ENCODE results near the gene CSF1.

CSF1 gene

DNA sequence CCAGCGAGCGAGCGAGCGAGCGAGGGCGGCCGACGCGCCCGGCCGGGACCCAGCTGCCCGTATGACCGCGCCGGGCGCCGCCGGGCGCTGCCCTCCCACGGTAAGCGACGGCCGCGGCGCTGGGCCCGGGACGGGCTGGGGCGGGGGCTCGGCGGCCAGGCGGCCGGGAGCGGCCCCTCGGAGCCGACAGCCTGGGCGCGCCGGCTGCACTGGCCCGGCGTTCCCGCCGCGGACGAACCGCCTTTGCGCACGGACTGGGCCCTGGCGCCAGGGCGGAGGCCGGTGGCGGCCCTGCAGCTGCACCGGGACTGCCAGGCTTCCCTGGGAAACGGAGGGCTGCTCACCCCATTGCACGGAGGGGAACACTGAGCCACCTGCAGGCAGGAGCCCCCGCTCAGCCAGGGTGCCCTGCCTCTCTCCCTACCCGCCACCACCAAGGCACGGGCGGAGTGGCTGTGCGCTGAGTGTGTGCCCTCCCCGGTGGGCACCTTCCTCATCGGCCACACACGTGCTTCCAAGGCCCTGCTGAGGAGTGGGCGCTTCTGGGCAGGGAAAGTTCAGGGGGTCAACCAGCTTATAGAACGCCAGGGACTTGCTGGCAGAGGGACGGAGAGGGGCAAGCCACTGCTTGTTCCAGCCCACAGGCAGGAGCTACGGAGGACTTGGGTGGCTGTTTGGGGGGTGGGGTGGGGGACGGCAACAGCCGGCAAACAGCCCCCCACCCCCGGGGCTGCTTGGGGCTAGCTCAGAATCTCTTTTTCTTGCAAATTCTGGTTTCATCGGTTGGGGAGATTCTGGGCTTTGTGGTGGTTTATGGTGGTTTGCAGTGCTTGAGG lies 532 bp downstream of the CSF1 start:
- Histone ChIP-seq H3K4me1 (ENCODE audit: insufficient read depth, insufficient read length) (peaks cover 12% of the 10 kb centered on the region), H3K9ac (ENCODE audit: insufficient read length, low read depth) (peak overlapping the region; percentile 83)
- DNase-seq (ENCODE audit: low read depth, low spot score): no peak

GRCh38 chr1:109912214-109912861 lies 1.7 kb downstream of the CSF1 start:
- no peak overlapping the region for H3K4me3 ChIP-seq (ENCODE audit: insufficient read length, low read depth)
- peaks cover 32% of the 10 kb centered on the region for H3K27me3 ChIP-seq (ENCODE audit: insufficient read depth, insufficient read length)
- no peak for TF ChIP-seq SUZ12 (IDR thresholded peaks at IDR 0.05; ENCODE audit: extremely low read depth, insufficient read depth, insufficient read length)
- TF ChIP-seq YY1 (IDR thresholded peaks at IDR 0.05; ENCODE audit: insufficient read depth, insufficient read length): no peak
- DNase-seq (ENCODE audit: low read depth, low spot score): no peak
- H3K9ac ChIP-seq (ENCODE audit: insufficient read length, low read depth): peak overlapping the region; percentile 83
- peaks cover 11% of the 10 kb centered on the region for H3K4me1 ChIP-seq (ENCODE audit: insufficient read depth, insufficient read length)
- H3K9me3 ChIP-seq (ENCODE audit: insufficient read depth, low read length): no peaks in the 10 kb centered on the region
- peaks cover 45% of the 10 kb centered on the region for H3K36me3 ChIP-seq (ENCODE audit: insufficient read depth, insufficient read length, low read length)

More for the DNA sequence above, 532 bp downstream of the CSF1 start:
- Histone ChIP-seq H3K9me3 (ENCODE audit: insufficient read depth, low read length) (no peaks in the 10 kb centered on the region), H3K36me3 (ENCODE audit: insufficient read depth, insufficient read length, low read length) (peaks cover 34% of the 10 kb centered on the region), H3K4me3 (ENCODE audit: insufficient read length, low read depth) (peak overlapping the region; percentile 78), H3K27me3 (ENCODE audit: insufficient read depth, insufficient read length) (peaks cover 42% of the 10 kb centered on the region)
- TF ChIP-seq YY1 (IDR thresholded peaks at IDR 0.05; ENCODE audit: insufficient read depth, insufficient read length) (no peak), ZNF274 (IDR thresholded peaks at IDR 0.05; ENCODE audit: low read depth, low read length) (no peak), SUZ12 (IDR thresholded peaks at IDR 0.05; ENCODE audit: extremely low read depth, insufficient read depth, insufficient read length) (no peak)

DNA sequence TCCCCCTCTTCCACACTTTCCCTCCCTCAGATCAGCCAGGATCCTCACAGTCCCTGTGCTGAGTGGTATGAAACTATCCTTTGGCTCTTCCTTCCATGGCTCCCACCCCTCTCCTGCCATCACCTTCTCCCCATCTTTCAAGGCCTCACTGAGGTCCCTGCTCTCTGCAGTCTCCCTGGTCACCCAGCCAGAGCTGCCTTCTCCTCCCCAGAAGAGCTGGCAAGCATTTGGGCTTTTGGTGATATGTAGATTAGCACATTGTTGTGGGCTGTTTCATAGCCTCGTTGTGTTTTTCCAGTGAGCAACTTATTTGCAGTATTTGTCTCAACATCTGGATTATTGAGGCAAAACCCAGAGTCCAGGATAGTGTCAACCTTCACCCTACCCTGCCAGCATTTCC lies 2.2 kb downstream of the CSF1 start:
- Histone ChIP-seq H3K4me3 (ENCODE audit: insufficient read length, low read depth) (no peak overlapping the region), H3K27me3 (ENCODE audit: insufficient read depth, insufficient read length) (peaks cover 27% of the 10 kb centered on the region), H3K4me1 (ENCODE audit: insufficient read depth, insufficient read length) (peaks cover 11% of the 10 kb centered on the region), H3K9me3 (ENCODE audit: insufficient read depth, low read length) (no peaks in the 10 kb centered on the region), H3K9ac (ENCODE audit: insufficient read length, low read depth) (no peak overlapping the region), H3K36me3 (ENCODE audit: insufficient read depth, insufficient read length, low read length) (peaks cover 50% of the 10 kb centered on the region)
- no peak for TF ChIP-seq ZNF274 (IDR thresholded peaks at IDR 0.05; ENCODE audit: low read depth, low read length)
- TF ChIP-seq SUZ12 (IDR thresholded peaks at IDR 0.05; ENCODE audit: extremely low read depth, insufficient read depth, insufficient read length): no peak
- no peak for TF ChIP-seq YY1 (IDR thresholded peaks at IDR 0.05; ENCODE audit: insufficient read depth, insufficient read length)
- DNase-seq (ENCODE audit: low read depth, low spot score): no peak

GRCh38 chr1:109913360-109913879 lies 2.8 kb downstream of the CSF1 start:
- no peak overlapping the region for H3K4me3 ChIP-seq (ENCODE audit: insufficient read length, low read depth)
- peaks cover 56% of the 10 kb centered on the region for H3K36me3 ChIP-seq (ENCODE audit: insufficient read depth, insufficient read length, low read length)
- TF ChIP-seq SUZ12 (IDR thresholded peaks at IDR 0.05; ENCODE audit: extremely low read depth, insufficient read depth, insufficient read length): no peak
- no peak for TF ChIP-seq YY1 (IDR thresholded peaks at IDR 0.05; ENCODE audit: insufficient read depth, insufficient read length)
- TF ChIP-seq ZNF274 (IDR thresholded peaks at IDR 0.05; ENCODE audit: low read depth, low read length): no peak
- H3K4me1 ChIP-seq (ENCODE audit: insufficient read depth, insufficient read length): peaks cover 11% of the 10 kb centered on the region
- peaks cover 21% of the 10 kb centered on the region for H3K27me3 ChIP-seq (ENCODE audit: insufficient read depth, insufficient read length)
- H3K9me3 ChIP-seq (ENCODE audit: insufficient read depth, low read length): no peaks in the 10 kb centered on the region
- H3K9ac ChIP-seq (ENCODE audit: insufficient read length, low read depth): no peak overlapping the region
- DNase-seq (ENCODE audit: low read depth, low spot score): no peak

- Histone ChIP-seq H3K9ac (ENCODE audit: insufficient read length, low read depth) (no peak overlapping the region), H3K4me1 (ENCODE audit: insufficient read depth, insufficient read length) (peaks cover 11% of the 10 kb centered on the region), H3K9me3 (ENCODE audit: insufficient read depth, low read length) (no peaks in the 10 kb centered on the region), H3K27me3 (ENCODE audit: insufficient read depth, insufficient read length) (peaks cover 8% of the 10 kb centered on the region), H3K36me3 (ENCODE audit: insufficient read depth, insufficient read length, low read length) (peaks cover 68% of the 10 kb centered on the region), H3K4me3 (ENCODE audit: insufficient read length, low read depth) (no peak overlapping the region)
- DNase-seq (ENCODE audit: low read depth, low spot score): no peak
- TF ChIP-seq YY1 (IDR thresholded peaks at IDR 0.05; ENCODE audit: insufficient read depth, insufficient read length) (no peak), SUZ12 (IDR thresholded peaks at IDR 0.05; ENCODE audit: extremely low read depth, insufficient read depth, insufficient read length) (no peak), ZNF274 (IDR thresholded peaks at IDR 0.05; ENCODE audit: low read depth, low read length) (no peak)
These were observed 4.1 kb downstream of the CSF1 start for GRCh38 chr1:109914587-109915240.

- H3K4me3 ChIP-seq (ENCODE audit: insufficient read length, low read depth): no peak overlapping the region
- H3K9ac ChIP-seq (ENCODE audit: insufficient read length, low read depth): no peak overlapping the region
- H3K9me3 ChIP-seq (ENCODE audit: insufficient read depth, low read length): no peaks in the 10 kb centered on the region
- no peak for TF ChIP-seq ZNF274 (IDR thresholded peaks at IDR 0.05; ENCODE audit: low read depth, low read length)
- no peak for TF ChIP-seq YY1 (IDR thresholded peaks at IDR 0.05; ENCODE audit: insufficient read depth, insufficient read length)
- no peak for TF ChIP-seq SUZ12 (IDR thresholded peaks at IDR 0.05; ENCODE audit: extremely low read depth, insufficient read depth, insufficient read length)
- no peak for DNase-seq (ENCODE audit: low read depth, low spot score)
- H3K36me3 ChIP-seq (ENCODE audit: insufficient read depth, insufficient read length, low read length): peaks cover 92% of the 10 kb centered on the region
- no peaks in the 10 kb centered on the region for H3K27me3 ChIP-seq (ENCODE audit: insufficient read depth, insufficient read length)
- peaks cover 1% of the 10 kb centered on the region for H3K4me1 ChIP-seq (ENCODE audit: insufficient read depth, insufficient read length)
These were observed 6.6 kb downstream of the CSF1 start for GRCh38 chr1:109917051-109917767.
